ENCODE data around the gene LAMA2. TPM values are rescaled to one million over a fixed set of nuclear protein-coding genes. Genes with fewer than 3 reads are reported as not detected.

LAMA2 gene
- total and polyA plus RNA-seq, 2 of the 8 experiments (the other 6 are each of a cell fraction or from before 2014, with no cell fraction given) = 1.3 to 3.8 TPM

DNA sequence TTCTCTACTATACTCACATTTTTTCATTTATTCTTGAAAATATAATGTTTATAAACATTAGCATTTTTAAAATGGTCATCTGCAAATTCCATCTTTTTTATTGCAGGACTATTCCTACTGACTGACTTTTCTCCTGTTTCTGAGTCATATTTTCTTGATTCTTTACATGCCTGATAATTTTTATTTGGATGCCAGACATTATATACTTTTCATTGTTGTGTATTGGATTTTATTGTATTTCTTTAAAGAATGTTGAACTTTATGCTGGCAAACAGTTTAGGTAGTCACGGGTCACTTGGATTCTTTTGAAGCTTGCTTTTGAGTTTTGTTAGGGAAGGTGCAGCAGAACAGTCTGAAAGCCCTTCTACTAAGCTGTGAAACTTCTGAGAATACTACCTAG lies 423.9 kb downstream of the LAMA2 start:
- H4K91ac ChIP-seq (replicated peaks; ENCODE audit: insufficient read length, low read length) = no peak overlapping the region
- H3K4me1 ChIP-seq (replicated peaks in 1 of 4; ENCODE audit: control insufficient read depth in 3 of 4, insufficient read depth in 4 of 4, low read length in 3 of 4) = no peaks in the 10 kb centered on the region
- H3K4ac ChIP-seq (replicated peaks; ENCODE audit: insufficient read length, low read depth, low read length) = no peak overlapping the region
- no peaks in the 10 kb centered on the region for H3K79me2 ChIP-seq (ENCODE audit: control insufficient read depth in 1 of 2, insufficient read depth in 2 of 2, low read length in 2 of 2)
- no peak overlapping the region for H2BK15ac ChIP-seq (ENCODE audit: low read length)
- no peak overlapping the region for H3K4me3 ChIP-seq (ENCODE audit: extremely low read depth in 1 of 4, insufficient read depth in 2 of 4, low read depth in 3 of 4, low read length in 4 of 4)
- H3K18ac ChIP-seq (ENCODE audit: extremely low read depth, low read length) = no peak overlapping the region
- H4K5ac ChIP-seq (ENCODE audit: insufficient read length, low read depth, low read length) = no peak overlapping the region
- no peaks in the 10 kb centered on the region for H4K20me1 ChIP-seq (replicated peaks in 1 of 2; ENCODE audit: control insufficient read depth in 1 of 2, insufficient read depth in 2 of 2, low read length in 2 of 2)
- FAIRE-seq (no peak), DNase-seq (ENCODE audit: low read depth in 1 of 2, low spot score in 2 of 2) (no peak)
- WGBS, 2 experiments (ENCODE audit: extremely low coverage in 1 of 2, insufficient coverage in 1 of 2, insufficient read length in 1 of 2, insufficient replicate concordance in 2 of 2, low coverage in 1 of 2, low lambda C conversion rate in 2 of 2, missing lambda C conversion rate in 1 of 2) = 100% methylated on average over 1 of the region's 1 CpG; no CpG with 5 or more reads in 1 of the 2 experiments
- no peaks in the 10 kb centered on the region for H3K36me3 ChIP-seq (ENCODE audit: control insufficient read depth in 2 of 4, insufficient read depth in 4 of 4, low read length in 3 of 4)
- H3K56ac ChIP-seq (replicated peaks; ENCODE audit: insufficient read length, low read depth, low read length) = no peak overlapping the region
- H3K27me3 ChIP-seq (replicated peaks in 1 of 4; ENCODE audit: control insufficient read depth in 3 of 4, extremely low read depth in 1 of 4, insufficient read depth in 3 of 4, low read length in 3 of 4) = no peaks in the 10 kb centered on the region
- CTCF ChIA-PET (ENCODE audit: partially characterized antibody) = interaction anchor here (1.2 kb wide), 1 partner anchor 45 kb away, joined by 3 read pairs; no protein-coding TSS in a partner anchor
- no peak overlapping the region for H4K8ac ChIP-seq (ENCODE audit: extremely low read depth, insufficient read depth, low read length)
- peaks cover 0 to 3% of the 10 kb centered on the region in 2 experiments; a peak in 1 of 4 replicates for H3K9me3 ChIP-seq (ENCODE audit: insufficient read depth in 2 of 2, low read depth in 1 of 2, low read length in 1 of 2)
- H2BK5ac ChIP-seq (ENCODE audit: low read depth, low read length) = no peak overlapping the region
- H3K23ac ChIP-seq (ENCODE audit: insufficient read length) = no peak overlapping the region
- no peak overlapping the region for H3K14ac ChIP-seq (ENCODE audit: insufficient read length)
- no peak overlapping the region for H2BK20ac ChIP-seq (ENCODE audit: low read length)
- no peaks in the 10 kb centered on the region for H3K23me2 ChIP-seq (ENCODE audit: low read depth, low read length)
- H2BK12ac ChIP-seq (ENCODE audit: low read depth, low read length) = no peak overlapping the region
- H2AK5ac ChIP-seq (ENCODE audit: low read depth, low read length) = no peak overlapping the region
- H3K4me2 ChIP-seq (ENCODE audit: insufficient read depth in 1 of 2, low read depth in 2 of 2, low read length in 2 of 2) = no peak overlapping the region
- H3K27ac ChIP-seq (ENCODE audit: low read depth, low read length) = no peak overlapping the region
- no peak overlapping the region for H2BK120ac ChIP-seq (replicated peaks; ENCODE audit: low read depth, low read length)
- H3K79me1 ChIP-seq (ENCODE audit: low read depth, low read length) = no peaks in the 10 kb centered on the region
- POLR2A ChIA-PET (ENCODE audit: partially characterized antibody) = no interaction called here
- no peak overlapping the region for H2AFZ ChIP-seq (ENCODE audit: low read length)
- H3K9ac ChIP-seq (replicated peaks in 1 of 4; ENCODE audit: extremely low read depth in 1 of 4, low read depth in 3 of 4, low read length in 3 of 4) = no peak overlapping the region
- no peak for TF ChIP-seq KDM4A (IDR thresholded peaks at IDR 0.05; ENCODE audit: low read depth, low read length, severe bottlenecking)
- TF ChIP-seq POLR2AphosphoS5 (IDR thresholded peaks at IDR 0.05; ENCODE audit: low read depth, low read length) = no peak
- TF ChIP-seq, protein P1, sequence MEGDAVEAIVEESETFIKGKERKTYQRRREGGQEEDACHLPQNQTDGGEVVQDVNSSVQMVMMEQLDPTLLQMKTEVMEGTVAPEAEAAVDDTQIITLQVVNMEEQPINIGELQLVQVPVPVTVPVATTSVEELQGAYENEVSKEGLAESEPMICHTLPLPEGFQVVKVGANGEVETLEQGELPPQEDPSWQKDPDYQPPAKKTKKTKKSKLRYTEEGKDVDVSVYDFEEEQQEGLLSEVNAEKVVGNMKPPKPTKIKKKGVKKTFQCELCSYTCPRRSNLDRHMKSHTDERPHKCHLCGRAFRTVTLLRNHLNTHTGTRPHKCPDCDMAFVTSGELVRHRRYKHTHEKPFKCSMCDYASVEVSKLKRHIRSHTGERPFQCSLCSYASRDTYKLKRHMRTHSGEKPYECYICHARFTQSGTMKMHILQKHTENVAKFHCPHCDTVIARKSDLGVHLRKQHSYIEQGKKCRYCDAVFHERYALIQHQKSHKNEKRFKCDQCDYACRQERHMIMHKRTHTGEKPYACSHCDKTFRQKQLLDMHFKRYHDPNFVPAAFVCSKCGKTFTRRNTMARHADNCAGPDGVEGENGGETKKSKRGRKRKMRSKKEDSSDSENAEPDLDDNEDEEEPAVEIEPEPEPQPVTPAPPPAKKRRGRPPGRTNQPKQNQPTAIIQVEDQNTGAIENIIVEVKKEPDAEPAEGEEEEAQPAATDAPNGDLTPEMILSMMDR (IDR thresholded peaks at IDR 0.05; ENCODE audit: control extremely low read depth in 1 of 3, insufficient read depth in 1 of 3, low read depth in 1 of 3, low read length in 3 of 3) = no peak
- no peak for TF ChIP-seq SP2 (IDR thresholded peaks at IDR 0.05; ENCODE audit: low read length)
- TF ChIP-seq EGR1 (IDR thresholded peaks at IDR 0.05; ENCODE audit: borderline replicate concordance, low read depth, low read length) = no peak
- no peak for TF ChIP-seq TCF12 (IDR thresholded peaks at IDR 0.05; ENCODE audit: low read depth, low read length)
- no peak for TF ChIP-seq SUZ12 (IDR thresholded peaks at IDR 0.05; ENCODE audit: low read length)
- TF ChIP-seq SP4 (IDR thresholded peaks at IDR 0.05; ENCODE audit: low read length) = no peak
- TF ChIP-seq SP1 (IDR thresholded peaks at IDR 0.05; ENCODE audit: low read depth, low read length) = no peak
- TF ChIP-seq BCL11A (IDR thresholded peaks at IDR 0.05; ENCODE audit: low read depth in 2 of 2, low read length in 2 of 2) = no peak
- TF ChIP-seq ATF2 (IDR thresholded peaks at IDR 0.05; ENCODE audit: low read length) = no peak
